CMK (cell line): ENCODE data around the gene IGSF22.

Experiments
- DNase-seq: peaks from one replicate; pipeline ENCODE4 v3.0.0-alpha.2; 2010; ENCODE audit warnings: low read depth

Gene IGSF22

GRCh38 chr11:18743900-18744514, 18.0 kb upstream of the IGSF22 start:
- no peak for DNase-seq

GRCh38 chr11:18743365-18743764, 17.4 kb upstream of the IGSF22 start:
- DNase-seq: no peak

GRCh38 chr11:18741783-18742182, 15.8 kb upstream of the IGSF22 start:
- no peak for DNase-seq

GRCh38 chr11:18739685-18740084, 13.7 kb upstream of the IGSF22 start:
- no peak for DNase-seq

- DNase-seq: no peak
Measured at GRCh38 chr11:18737642-18738041, 11.7 kb upstream of the IGSF22 start.

GRCh38 chr11:18736590-18737148, 10.7 kb upstream of the IGSF22 start:
- no peak for DNase-seq

- no peak for DNase-seq
Measured at GRCh38 chr11:18733202-18733601, 7.2 kb upstream of the IGSF22 start.

GRCh38 chr11:18731949-18732821, 6.2 kb upstream of the IGSF22 start:
- DNase-seq: peak; percentile 24

- no peak for DNase-seq
Measured at GRCh38 chr11:18731441-18731840, 5.5 kb upstream of the IGSF22 start.

- DNase-seq: no peak
Measured at GRCh38 chr11:18730020-18730419, 4.0 kb upstream of the IGSF22 start.

GRCh38 chr11:18729426-18729825, 3.4 kb upstream of the IGSF22 start:
- DNase-seq: no peak

GRCh38 chr11:18728658-18729057, 2.7 kb upstream of the IGSF22 start:
- DNase-seq: no peak

- DNase-seq: peak; percentile 22
Measured at GRCh38 chr11:18727479-18728236, 1.7 kb upstream of the IGSF22 start.

GRCh38 chr11:18723991-18724390, 2.0 kb downstream of the IGSF22 start:
- no peak for DNase-seq

GRCh38 chr11:18722293-18722637, 3.7 kb downstream of the IGSF22 start:
- no peak for DNase-seq

- DNase-seq: no peak
Measured at GRCh38 chr11:18721561-18722292, 4.3 kb downstream of the IGSF22 start.

GRCh38 chr11:18720808-18721560, 5.0 kb downstream of the IGSF22 start:
- DNase-seq: no peak

- no peak for DNase-seq
Measured at GRCh38 chr11:18720091-18720807, 5.7 kb downstream of the IGSF22 start.

GRCh38 chr11:18715476-18715875, 10.5 kb downstream of the IGSF22 start:
- no peak for DNase-seq

GRCh38 chr11:18714443-18714780, 11.6 kb downstream of the IGSF22 start:
- DNase-seq: no peak
